Stimulated activated CD8-positive, alpha-beta memory T cell treated with anti-CD3 and anti-CD28 coated beads, Interleukin-15, amount 100 ng/mL, for 1 hour (primary cell): Measurements from ENCODE around the gene JARID2.

Source experiments
- DNase-seq: peaks from one replicate; pipeline ENCODE4 v3.0.0-alpha.2; 2020; ENCODE audit warnings: low read depth

The JARID2 gene

DNA sequence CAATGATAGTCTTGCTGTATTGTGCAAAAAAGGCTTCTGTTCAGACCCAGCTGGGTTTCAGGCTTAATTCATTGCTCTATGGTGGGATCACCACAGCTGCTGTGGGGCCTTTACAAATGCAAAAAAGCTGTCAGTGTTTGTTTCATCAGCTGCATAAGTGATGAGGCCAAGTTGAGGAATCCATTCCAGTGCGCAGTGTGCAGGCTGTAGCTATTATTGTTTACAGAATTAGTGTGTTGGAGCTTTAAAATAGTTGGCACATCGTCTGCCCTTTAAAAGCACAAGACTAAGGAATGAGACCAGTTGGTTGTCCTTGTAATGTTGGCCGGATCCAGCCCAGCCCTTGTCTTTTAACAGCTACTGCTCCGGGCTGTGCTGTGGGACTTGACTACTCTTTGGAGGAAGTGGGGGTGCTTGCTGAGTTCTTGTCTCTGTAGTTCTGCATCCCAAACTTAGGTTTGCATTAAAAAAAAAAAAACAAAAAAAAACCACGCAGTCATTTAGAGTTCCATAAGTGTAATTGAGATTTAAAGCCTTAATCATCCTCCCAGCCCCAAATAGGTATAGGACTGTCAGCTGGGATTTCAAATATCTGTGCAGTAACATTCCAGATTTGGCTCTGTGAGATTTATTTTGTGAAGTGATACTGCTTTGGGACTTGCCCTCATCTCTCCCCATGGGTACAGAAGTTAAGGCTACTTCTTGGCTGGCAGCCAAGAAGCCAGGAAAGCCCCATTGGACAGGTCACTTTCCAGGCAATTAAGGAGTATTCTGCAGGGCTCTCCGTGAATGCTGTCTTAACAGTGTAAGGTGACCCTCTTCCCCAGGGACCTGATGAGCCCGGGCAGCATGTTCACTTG lies 19.3 kb downstream of the JARID2 start:
- no peak for DNase-seq

DNA sequence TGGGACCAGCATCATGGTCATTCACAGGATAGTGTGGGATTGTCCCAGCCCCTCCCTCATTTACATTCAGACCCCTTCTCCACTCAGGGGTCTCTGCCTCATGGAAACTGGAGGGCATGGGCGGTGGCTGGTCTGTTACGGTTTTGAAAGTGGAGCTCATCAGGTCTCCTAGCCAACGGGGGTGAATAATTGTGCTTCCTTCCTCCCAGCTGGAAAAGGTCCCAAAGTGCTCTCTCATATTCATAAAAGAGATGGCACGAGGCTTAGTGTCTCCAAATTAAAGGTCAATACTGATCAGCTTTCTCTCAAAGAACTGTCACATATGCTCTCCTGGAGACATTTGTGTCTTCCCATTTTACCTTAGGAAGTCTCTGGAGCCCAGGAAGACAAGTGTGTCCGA lies 19.9 kb downstream of the JARID2 start:
- no peak for DNase-seq

- DNase-seq = no peak
These were observed 20.6 kb downstream of the JARID2 start for GRCh38 chr6:15266423-15266996.

- no peak for DNase-seq
These were observed 21.4 kb downstream of the JARID2 start for GRCh38 chr6:15267221-15267620.

- DNase-seq = no peak
These were observed 22.5 kb downstream of the JARID2 start for GRCh38 chr6:15268137-15268908.

DNA sequence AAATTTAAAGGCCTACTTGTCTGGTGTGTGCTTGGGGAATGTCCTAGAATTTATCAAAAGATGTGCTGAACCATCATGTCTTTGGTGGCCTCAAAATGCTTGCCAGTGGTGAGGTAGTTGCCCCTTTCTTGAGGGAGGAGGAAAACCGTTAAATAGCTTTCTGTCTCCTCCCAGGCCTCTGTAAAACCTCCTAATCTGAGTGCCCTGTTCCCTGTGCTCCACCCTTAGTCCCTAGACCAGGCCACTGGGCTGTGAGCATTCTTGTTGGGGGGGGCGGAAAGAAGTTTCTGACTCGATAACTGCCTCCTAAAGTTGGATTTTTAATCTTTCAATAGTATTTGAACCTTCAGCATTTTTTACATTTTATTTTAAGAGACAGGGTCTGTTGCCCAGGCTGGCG lies 23.1 kb downstream of the JARID2 start:
- DNase-seq = no peak

DNA sequence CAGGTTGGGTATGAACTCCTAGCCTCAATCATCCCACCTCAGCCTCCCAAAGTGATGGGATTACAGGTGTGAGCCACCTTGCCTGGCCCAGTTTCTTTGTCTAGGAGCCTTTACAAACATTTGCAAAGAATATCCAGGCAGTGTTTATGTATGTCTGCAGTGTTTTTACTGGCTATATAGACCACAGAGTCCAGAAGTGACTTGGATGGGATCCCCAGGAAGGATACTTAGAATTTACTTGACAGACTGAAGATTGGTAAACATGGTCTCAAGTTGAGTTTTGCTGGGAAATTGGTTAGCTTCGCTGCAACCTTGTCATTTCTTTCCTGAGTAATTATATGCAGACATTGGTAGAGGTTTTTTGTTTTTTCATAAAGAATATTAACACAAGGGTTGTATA lies 23.8 kb downstream of the JARID2 start:
- DNase-seq = no peak

DNA sequence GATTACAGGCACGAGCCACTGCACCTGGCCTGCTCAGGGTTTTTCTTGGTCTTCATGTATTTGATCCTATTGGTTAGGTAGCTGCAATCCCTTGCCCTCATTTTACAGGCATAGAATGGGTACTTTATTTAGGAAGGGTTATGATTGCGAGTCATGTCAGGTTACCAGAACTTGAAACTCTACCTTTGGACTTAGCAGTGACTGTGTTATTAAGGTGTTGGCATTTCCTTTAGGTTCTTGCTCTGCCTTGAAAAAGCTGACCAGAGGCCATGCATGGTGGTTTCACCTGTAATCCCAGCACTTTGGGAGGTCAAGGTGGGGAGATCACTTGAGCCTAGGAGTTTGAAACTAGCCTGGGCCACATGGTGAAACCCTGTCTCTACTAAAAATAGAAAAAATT lies 24.5 kb downstream of the JARID2 start:
- no peak for DNase-seq

DNA sequence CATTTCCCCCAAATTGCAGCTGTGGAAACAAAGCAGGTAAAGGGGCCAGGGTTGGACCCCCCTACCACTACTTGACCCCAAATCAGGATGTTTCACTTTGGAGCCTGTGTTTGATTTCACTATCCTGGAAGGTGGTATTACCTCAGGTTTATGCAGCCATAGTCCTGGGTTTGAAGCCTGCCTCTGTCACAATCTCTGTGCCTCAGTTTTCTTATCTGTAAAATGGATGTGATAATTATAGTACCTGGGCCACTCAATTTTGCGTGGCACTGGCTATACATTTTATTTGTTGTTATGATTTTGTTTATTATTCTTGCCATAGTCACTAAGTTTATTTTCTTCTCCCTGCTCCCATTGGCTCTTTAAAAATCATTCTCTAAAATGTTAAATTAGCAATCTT lies 26.7 kb downstream of the JARID2 start:
- DNase-seq = no peak

- no peak for DNase-seq
These were observed 29.0 kb downstream of the JARID2 start for GRCh38 chr6:15274692-15275387.

DNA sequence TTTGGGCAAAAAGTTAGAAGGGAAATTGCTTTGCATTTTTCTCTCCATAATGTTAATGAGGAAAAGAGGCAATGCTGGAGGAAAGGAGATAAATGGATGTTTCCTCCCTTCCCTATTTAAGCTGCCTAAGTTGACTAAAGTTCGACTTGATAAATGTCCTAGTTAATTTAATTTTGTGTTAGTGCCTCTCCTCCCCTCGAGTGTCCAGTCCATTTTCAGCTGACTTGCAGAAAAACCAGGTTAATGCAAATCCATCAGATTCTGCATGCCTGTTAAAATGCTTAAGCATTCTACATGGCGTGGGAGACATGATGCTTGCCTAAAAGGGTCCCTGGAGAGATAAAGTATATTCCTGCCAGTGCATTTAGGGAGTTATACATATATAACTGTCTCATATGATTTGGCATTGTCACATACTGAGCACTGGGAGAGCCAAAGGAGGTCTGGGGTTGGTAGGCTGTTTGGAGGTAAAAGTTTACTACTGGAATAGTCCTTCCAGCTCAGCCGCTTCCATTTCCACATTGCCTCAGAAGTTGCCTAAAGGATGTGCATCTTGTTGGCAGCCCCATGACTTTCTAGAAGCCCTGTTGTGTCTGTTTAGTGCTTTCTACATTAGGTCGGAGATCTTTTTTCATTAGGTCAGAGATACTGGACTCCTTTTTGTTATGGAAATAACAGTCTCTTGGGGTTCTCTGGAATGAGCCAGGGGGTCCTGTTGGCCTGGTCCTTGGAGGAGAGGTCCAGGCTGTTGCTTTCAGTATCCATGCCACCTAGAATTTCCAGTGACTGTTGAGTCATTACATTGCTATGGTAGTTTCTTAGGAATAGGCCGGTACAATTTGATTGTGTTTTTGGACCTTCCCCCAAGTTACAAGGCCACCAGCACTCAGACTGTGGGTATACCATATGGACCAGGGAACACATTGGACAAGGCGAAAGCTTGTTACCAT lies 30.4 kb downstream of the JARID2 start:
- no peak for DNase-seq

GRCh38 chr6:15279047-15279661 lies 33.3 kb downstream of the JARID2 start:
- DNase-seq = no peak

DNA sequence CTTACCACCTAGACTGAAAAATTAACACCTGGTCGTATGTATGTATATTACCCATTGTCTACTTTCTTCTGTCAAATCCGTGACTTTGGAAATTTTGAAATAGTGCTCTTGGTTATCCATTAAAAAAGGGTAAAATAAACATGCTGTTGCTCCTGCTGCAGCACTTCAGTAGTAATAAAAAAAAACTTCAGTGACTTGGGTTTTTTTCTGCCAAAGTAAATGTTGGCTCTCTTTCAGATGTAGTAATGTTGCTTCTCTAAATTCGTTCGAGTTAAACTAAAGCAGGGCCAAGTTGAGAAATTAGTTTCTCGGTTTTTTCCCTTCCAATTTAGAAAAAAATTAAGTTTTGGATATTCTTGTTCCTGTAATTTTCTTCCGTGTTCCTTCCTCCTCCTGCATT lies 34.2 kb downstream of the JARID2 start:
- DNase-seq = no peak

- no peak for DNase-seq
These were observed 35.1 kb downstream of the JARID2 start for GRCh38 chr6:15280961-15281360.

DNA sequence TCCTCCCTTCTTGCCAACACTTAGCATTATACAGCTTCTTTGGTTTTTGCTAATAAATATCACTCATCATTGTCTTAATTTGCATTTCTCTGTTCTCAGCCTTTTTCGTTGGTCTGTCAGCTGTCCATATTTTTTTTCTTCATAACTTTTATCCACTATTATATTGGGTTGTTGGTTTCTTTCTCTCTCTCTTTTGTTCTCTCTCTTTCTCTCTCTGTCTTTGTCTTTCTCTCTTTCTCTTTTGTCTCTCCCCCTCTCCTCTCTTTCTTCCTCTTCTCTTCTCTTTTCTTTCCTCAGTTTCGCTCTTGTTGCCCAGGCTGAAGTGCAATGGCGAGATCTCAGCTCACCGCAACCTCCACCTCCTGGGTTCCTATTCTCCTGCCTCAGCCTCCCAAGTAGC lies 36.5 kb downstream of the JARID2 start:
- no peak for DNase-seq

GRCh38 chr6:15283986-15284361 lies 38.1 kb downstream of the JARID2 start:
- DNase-seq = no peak

GRCh38 chr6:15284743-15285142 lies 38.9 kb downstream of the JARID2 start:
- DNase-seq = no peak

DNA sequence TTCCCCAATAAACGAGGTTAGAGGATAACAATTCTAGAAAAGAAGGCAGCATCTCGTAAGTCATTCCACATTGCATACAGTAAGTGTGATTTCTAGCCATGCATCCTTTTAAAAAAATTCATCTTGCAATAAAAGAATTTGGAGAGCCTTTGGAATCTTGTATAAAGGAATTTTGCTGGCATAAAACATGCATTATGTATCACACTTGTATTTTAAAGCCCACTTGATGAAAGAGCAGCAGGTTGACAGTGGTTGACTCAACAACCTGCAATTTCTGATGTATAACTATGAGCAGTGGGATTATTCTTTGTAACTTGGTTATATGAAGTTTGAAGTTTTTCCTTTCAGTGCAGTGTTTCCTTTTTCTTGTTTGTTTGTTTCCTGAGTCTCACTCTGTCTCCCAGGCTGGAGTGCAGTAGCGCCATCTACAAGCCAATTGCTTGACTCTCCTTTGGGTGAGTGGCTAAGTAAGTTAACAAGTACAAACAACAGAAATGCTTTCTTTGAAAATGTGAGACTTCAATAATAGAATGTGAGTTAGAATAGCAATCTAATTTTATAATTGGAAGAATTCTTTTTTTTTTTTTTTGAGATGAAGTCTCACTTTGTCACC lies 39.9 kb downstream of the JARID2 start:
- DNase-seq = no peak

DNA sequence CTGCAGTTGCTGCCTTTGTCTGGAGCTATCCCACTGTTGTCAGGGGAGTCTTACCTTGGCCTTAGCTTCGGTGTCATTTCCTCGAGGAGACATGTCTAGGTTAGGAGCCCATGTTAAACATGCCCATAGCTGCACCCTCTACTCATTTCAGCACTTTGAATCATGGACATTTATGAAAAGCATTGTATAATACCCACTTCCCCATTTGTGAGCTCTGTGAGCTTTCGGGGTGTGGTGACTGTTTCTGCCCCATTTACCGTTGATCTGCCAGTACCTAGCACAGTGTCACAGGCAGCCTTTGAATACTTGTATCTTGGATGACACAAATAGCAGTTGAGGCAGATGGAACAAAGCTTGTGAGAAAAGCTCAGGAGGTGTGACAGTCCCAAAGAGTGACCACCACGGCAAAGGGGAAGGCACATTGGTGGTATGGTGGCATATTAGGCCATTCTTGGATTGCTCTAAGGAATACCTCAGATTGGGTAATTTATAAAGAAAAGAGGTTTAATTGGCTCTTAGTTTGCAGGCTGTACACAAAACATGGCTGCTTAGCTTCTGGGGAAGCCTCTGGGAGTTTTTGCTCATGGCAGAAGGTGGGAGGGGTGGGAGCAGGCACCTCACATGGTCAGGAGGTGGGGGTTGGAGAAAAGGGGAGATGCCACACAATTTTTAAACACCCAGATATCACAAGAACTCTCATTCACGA lies 42.0 kb downstream of the JARID2 start:
- no peak for DNase-seq

- no peak for DNase-seq
These were observed 43.0 kb downstream of the JARID2 start for GRCh38 chr6:15288856-15289255.
